Neural cell (in vitro differentiated cells): ENCODE measurements around the gene PRKG1. TPM values are rescaled to one million over a fixed set of nuclear protein-coding genes. Genes with fewer than 3 reads are reported as not detected.

Experiments used
- H2AFZ ChIP-seq: fragments of 200-600, 300-800 bp; sonication (generic), shearing (Covaris generic); 2 replicates; pipeline ENCODE4 v1.6.0; 2014; ENCODE audit warnings: low read depth, mild to moderate bottlenecking, antibody characterized with exemption, low read length, moderate library complexity
- H3F3A ChIP-seq: fragments of 200-600 bp; shearing (Covaris generic); 2 replicates; pipeline ENCODE4 v1.6.1; 2016; ENCODE audit warnings: mild to moderate bottlenecking, moderate library complexity, mixed read lengths, antibody characterized with exemption, low read length; ENCODE audit not compliant: insufficient read depth, poor library complexity, severe bottlenecking
- H3K27ac ChIP-seq: fragments of 200-600, 300-800 bp; sonication (generic), shearing (Covaris generic); 2 replicates; pipeline ENCODE4 v1.5.1; 2014; ENCODE audit warnings: mild to moderate bottlenecking, low read length, moderate library complexity
- H3K27me3 ChIP-seq: fragments of 300-800, 200-600 bp; sonication (generic), shearing (Covaris generic); 2 replicates; pipeline ENCODE4 v1.6.0; 2014; ENCODE audit warnings: mild to moderate bottlenecking, low read depth, low read length, moderate library complexity; ENCODE audit not compliant: insufficient read depth
- H3K36me3 ChIP-seq: fragments of 300-800, 200-600 bp; sonication (generic), shearing (Covaris generic); 2 replicates; pipeline ENCODE4 v1.5.1; 2014; ENCODE audit warnings: mild to moderate bottlenecking, antibody characterized with exemption, low read length, moderate library complexity; ENCODE audit not compliant: insufficient read depth
- H3K4me2 ChIP-seq: fragments of 300-800, 200-600 bp; sonication (generic), shearing (Covaris generic); 2 replicates; pipeline ENCODE4 v1.6.0; 2014; ENCODE audit warnings: mild to moderate bottlenecking, low read length
- H3K4me3 ChIP-seq: fragments of 300-800, 200-600 bp; sonication (generic), shearing (Covaris generic); 2 replicates; pipeline ENCODE4 v1.5.1; 2014; ENCODE audit warnings: mild to moderate bottlenecking, low read length, moderate library complexity
- H3K79me2 ChIP-seq: fragments of 200-600 bp; shearing (Covaris generic); replicated peaks from 2 replicates; pipeline ENCODE4 v1.6.0; 2014; ENCODE audit warnings: mild to moderate bottlenecking, low read length, moderate library complexity; ENCODE audit not compliant: insufficient read depth
- H3K9ac ChIP-seq: fragments of 300-800, 200-600 bp; sonication (generic), shearing (Covaris generic); 2 replicates; pipeline ENCODE4 v1.6.1; 2016; ENCODE audit warnings: mild to moderate bottlenecking, low read length, mixed read lengths
- H3K9me2 ChIP-seq: fragments of 200-600 bp; shearing (Covaris generic); 2 replicates; pipeline ENCODE4 v1.6.1; 2016; ENCODE audit warnings: mild to moderate bottlenecking, low read length, mixed read lengths; ENCODE audit not compliant: insufficient read depth
- H3K9me3 ChIP-seq: fragments of 200-600, 300-800 bp; sonication (generic), shearing (Covaris generic); 2 replicates; pipeline ENCODE4 v1.6.1; 2016; ENCODE audit warnings: mild to moderate bottlenecking, mixed run types, low read length, moderate library complexity, mixed read lengths
- H4K20me1 ChIP-seq: fragments of 200-600 bp; shearing (Covaris generic); 2 replicates; pipeline ENCODE4 v1.6.1; 2016; ENCODE audit warnings: mild to moderate bottlenecking, mixed run types; ENCODE audit not compliant: insufficient read depth
- EP300 ChIP-seq: fragments of 450-650 bp; conservative IDR thresholded peaks from 2 replicates; pipeline ENCODE4 v1.6.1; 2014; ENCODE audit warnings: antibody characterized with exemption, mild to moderate bottlenecking, moderate library complexity; ENCODE audit not compliant: poor library complexity, severe bottlenecking
- EZH2 ChIP-seq: fragments of 200-600, 300-800 bp; shearing (Covaris generic), sonication (generic); IDR thresholded peaks from 2 replicates; pipeline ENCODE4 v1.6.1; 2014; ENCODE audit warnings: antibody characterized with exemption, low read length, borderline replicate concordance, mild to moderate bottlenecking; ENCODE audit not compliant: insufficient read depth, poor library complexity, severe bottlenecking
- MXI1 ChIP-seq: fragments of 450-650 bp; conservative IDR thresholded peaks from 2 replicates; pipeline ENCODE4 v1.6.1; 2014; ENCODE audit warnings: antibody characterized with exemption, mild to moderate bottlenecking; ENCODE audit not compliant: poor library complexity, severe bottlenecking
- POLR2AphosphoS5 ChIP-seq: IDR thresholded peaks from 2 replicates; pipeline ENCODE4 v1.6.1; 2012
- RAD21 ChIP-seq: fragments of 450-650 bp; conservative IDR thresholded peaks from 2 replicates; pipeline ENCODE4 v1.6.1; 2014; ENCODE audit warnings: antibody characterized with exemption, mild to moderate bottlenecking, moderate library complexity
- SMC3 ChIP-seq: fragments of 450-650 bp; conservative IDR thresholded peaks from 2 replicates; pipeline ENCODE4 v1.6.1; 2014; ENCODE audit warnings: antibody characterized with exemption, mild to moderate bottlenecking, moderate library complexity; ENCODE audit not compliant: poor library complexity
- TAF1 ChIP-seq: IDR thresholded peaks from 2 replicates; pipeline ENCODE4 v1.6.1; 2012; ENCODE audit warnings: low read depth
- polyA plus RNA-seq: library from polyadenylated mRNA; depleted of rRNA; stranded (reverse); fragments of >200 nt; gene quantifications from 2 replicates; pipeline ENCODE4 v1.2.3, GENCODE V29; 2014
- TF ChIP-seq, protein P1 (sequence below): fragments of 450-650 bp; IDR thresholded peaks from 2 replicates; pipeline ENCODE4 v1.5.1; 2014; ENCODE audit warnings: antibody characterized with exemption, mild to moderate bottlenecking, moderate library complexity; ENCODE audit not compliant: poor library complexity, severe bottlenecking
- TF ChIP-seq, protein P2 (sequence below): IDR thresholded peaks from 2 replicates; pipeline ENCODE4 v1.6.1; 2012; ENCODE audit warnings: borderline replicate concordance

The PRKG1 gene
- polyA plus RNA-seq, 1 donor from 2014 or later, result 2.2 TPM

DNA sequence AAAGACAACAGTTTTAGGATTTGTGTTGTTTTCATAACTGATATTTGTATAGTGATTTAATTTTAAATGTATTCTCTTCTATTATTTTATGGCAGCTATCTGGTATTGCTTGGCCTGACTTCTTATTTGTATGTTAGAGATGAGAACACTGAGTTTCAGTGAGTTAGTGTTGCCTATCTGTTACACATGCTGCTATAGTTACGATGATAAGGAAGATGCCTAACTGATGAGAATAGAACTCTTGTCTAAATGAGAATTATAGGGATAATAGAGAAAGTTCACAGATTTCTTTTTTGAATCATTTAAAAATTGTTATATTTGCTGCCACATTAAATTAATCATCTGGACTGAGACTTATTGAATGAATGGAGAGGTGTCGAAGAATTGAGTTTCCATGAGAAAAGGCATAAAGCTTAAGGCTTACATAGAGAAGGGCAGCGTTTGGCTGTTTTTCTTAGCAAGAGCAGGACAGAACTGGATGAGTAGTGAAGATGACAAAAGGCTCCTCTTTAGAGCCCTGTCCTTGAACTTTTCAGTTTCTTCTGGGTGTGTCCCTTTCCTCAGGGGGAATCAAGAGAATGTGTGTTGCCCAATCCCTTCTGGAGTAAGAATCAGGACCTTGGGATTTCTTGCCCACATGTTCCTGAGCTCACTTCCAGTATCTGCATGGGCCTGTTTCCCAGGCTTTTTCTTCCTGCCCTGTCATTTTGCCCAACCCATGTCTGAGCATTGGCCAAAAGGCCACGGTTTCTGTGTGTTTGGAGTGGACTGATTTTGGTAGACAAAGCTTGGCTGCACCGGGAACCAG, 820.7 kb downstream of the PRKG1 start:
- Histone ChIP-seq H3F3A (no peaks in the 10 kb centered on the region), H3K27ac (no peak overlapping the region), H3K9me3 (no peaks in the 10 kb centered on the region), H3K4me2 (no peak overlapping the region), H4K20me1 (no peaks in the 10 kb centered on the region), H3K79me2 (no peaks in the 10 kb centered on the region), H2AFZ (no peak overlapping the region), H3K9ac (no peak overlapping the region), H3K9me2 (no peaks in the 10 kb centered on the region), H3K4me3 (no peak overlapping the region), H3K36me3 (no peaks in the 10 kb centered on the region), H3K27me3 (no peaks in the 10 kb centered on the region)
- TF ChIP-seq MXI1 (no peak), SMC3 (no peak), EP300 (no peak), RAD21 (no peak), EZH2 (no peak), TAF1 (no peak), POLR2AphosphoS5 (no peak)
- TF ChIP-seq, protein P1, sequence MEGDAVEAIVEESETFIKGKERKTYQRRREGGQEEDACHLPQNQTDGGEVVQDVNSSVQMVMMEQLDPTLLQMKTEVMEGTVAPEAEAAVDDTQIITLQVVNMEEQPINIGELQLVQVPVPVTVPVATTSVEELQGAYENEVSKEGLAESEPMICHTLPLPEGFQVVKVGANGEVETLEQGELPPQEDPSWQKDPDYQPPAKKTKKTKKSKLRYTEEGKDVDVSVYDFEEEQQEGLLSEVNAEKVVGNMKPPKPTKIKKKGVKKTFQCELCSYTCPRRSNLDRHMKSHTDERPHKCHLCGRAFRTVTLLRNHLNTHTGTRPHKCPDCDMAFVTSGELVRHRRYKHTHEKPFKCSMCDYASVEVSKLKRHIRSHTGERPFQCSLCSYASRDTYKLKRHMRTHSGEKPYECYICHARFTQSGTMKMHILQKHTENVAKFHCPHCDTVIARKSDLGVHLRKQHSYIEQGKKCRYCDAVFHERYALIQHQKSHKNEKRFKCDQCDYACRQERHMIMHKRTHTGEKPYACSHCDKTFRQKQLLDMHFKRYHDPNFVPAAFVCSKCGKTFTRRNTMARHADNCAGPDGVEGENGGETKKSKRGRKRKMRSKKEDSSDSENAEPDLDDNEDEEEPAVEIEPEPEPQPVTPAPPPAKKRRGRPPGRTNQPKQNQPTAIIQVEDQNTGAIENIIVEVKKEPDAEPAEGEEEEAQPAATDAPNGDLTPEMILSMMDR, result no peak
- TF ChIP-seq, protein P2, sequence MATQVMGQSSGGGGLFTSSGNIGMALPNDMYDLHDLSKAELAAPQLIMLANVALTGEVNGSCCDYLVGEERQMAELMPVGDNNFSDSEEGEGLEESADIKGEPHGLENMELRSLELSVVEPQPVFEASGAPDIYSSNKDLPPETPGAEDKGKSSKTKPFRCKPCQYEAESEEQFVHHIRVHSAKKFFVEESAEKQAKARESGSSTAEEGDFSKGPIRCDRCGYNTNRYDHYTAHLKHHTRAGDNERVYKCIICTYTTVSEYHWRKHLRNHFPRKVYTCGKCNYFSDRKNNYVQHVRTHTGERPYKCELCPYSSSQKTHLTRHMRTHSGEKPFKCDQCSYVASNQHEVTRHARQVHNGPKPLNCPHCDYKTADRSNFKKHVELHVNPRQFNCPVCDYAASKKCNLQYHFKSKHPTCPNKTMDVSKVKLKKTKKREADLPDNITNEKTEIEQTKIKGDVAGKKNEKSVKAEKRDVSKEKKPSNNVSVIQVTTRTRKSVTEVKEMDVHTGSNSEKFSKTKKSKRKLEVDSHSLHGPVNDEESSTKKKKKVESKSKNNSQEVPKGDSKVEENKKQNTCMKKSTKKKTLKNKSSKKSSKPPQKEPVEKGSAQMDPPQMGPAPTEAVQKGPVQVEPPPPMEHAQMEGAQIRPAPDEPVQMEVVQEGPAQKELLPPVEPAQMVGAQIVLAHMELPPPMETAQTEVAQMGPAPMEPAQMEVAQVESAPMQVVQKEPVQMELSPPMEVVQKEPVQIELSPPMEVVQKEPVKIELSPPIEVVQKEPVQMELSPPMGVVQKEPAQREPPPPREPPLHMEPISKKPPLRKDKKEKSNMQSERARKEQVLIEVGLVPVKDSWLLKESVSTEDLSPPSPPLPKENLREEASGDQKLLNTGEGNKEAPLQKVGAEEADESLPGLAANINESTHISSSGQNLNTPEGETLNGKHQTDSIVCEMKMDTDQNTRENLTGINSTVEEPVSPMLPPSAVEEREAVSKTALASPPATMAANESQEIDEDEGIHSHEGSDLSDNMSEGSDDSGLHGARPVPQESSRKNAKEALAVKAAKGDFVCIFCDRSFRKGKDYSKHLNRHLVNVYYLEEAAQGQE, result no peak

DNA sequence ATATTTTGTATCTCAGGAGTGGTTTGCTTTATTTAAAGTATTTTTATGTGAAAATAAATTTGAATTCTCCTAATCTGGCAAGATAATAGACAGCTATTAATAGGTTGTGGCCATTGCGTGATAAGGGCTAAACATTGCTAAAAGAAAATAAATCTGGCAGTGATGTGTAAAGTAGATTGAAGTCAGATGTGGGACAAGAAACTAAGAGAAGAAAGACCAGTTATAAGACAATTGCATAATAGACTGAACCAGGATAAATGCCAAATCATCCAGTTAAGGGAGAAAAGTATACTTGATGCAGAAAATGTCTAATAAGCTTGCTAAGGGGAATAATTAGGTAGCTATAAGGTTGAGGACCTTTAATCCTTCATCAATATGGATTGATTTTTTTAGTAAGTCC, 822.6 kb downstream of the PRKG1 start:
- no peak overlapping the region for H2AFZ ChIP-seq
- H3K9me3 ChIP-seq, result no peaks in the 10 kb centered on the region
- no peaks in the 10 kb centered on the region for H4K20me1 ChIP-seq
- H3K27ac ChIP-seq, result no peak overlapping the region
- H3K36me3 ChIP-seq, result no peaks in the 10 kb centered on the region
- no peaks in the 10 kb centered on the region for H3K79me2 ChIP-seq
- no peaks in the 10 kb centered on the region for H3K9me2 ChIP-seq
- no peaks in the 10 kb centered on the region for H3K27me3 ChIP-seq
- no peak overlapping the region for H3K4me3 ChIP-seq
- no peaks in the 10 kb centered on the region for H3F3A ChIP-seq
- TF ChIP-seq, protein P2, result no peak
- TF ChIP-seq EZH2 (no peak), SMC3 (no peak), EP300 (no peak), MXI1 (no peak), RAD21 (no peak), TAF1 (no peak), POLR2AphosphoS5 (no peak)
- TF ChIP-seq, protein P1, result no peak
- H3K9ac ChIP-seq, result no peak overlapping the region
- no peak overlapping the region for H3K4me2 ChIP-seq
